Astrocyte of the spinal cord (primary cell): ENCODE measurements around the gene TIMM17B.

Experiments used
- DNase-seq: peaks from one replicate; pipeline ENCODE4 v3.0.0; 2011; ENCODE audit warnings: low read depth, low spot score
- H3K4me3 ChIP-seq: 2 replicates; pipeline ENCODE4 v1.5.1; 2011; ENCODE audit warnings: low read depth, mild to moderate bottlenecking, low read length, moderate library complexity
- in situ Hi-C: cut with HindIII; loops from 2 replicates; pipeline ENCODE4 v1.10.0; 2017; ENCODE audit warnings: low sequenced_read_pairs
- TF ChIP-seq, protein P1 (sequence below): IDR thresholded peaks from 2 replicates; pipeline ENCODE4 v1.5.1; 2012; ENCODE audit warnings: low read depth, mild to moderate bottlenecking, low read length, inconsistent platforms

The TIMM17B gene

DNA sequence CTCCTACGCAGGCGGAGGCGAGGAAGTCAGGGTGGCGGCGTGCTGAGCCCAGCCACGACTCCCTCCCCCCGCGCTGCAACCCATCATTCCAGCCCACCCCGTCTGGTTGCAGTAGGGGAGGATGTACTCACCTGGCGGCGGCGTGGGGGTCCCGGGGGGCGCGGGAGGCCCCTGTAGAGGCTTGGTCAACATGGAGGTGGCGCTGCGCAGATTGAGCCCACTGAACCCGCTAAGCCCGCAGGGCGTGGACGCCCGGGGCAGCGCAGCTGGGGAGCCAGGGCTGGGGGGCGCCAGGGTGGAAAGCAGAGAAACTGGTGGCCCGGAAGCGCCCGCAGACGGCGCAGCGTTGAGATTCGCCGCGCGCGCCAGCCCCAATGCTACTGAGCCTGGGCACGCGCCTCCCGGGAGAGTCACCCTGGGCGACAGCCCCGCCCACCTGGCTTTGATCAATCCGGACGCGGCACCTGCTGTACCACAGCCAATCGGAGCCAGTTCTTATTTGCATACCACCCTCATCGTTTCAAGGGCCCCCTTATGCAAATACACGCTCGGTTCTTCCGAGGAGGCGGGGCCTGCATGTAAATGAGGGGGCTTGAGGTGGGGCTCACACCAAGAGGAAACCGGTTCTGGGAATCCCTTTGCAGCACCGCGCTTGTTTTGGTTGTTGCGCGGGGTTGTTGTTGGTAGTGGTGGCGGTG, 21.2 kb upstream of the TIMM17B start, which contains the start of gene PIM2:
TSS of gene PIM2 (minus strand) at position 382 of the 698 bp plus-strand sequence. CDS start at position 192, 190 bp downstream.
- H3K4me3 ChIP-seq = peak within 1 kb of the TSS; percentile 57
- peak; percentile 87 for DNase-seq
- TF ChIP-seq, protein P1, sequence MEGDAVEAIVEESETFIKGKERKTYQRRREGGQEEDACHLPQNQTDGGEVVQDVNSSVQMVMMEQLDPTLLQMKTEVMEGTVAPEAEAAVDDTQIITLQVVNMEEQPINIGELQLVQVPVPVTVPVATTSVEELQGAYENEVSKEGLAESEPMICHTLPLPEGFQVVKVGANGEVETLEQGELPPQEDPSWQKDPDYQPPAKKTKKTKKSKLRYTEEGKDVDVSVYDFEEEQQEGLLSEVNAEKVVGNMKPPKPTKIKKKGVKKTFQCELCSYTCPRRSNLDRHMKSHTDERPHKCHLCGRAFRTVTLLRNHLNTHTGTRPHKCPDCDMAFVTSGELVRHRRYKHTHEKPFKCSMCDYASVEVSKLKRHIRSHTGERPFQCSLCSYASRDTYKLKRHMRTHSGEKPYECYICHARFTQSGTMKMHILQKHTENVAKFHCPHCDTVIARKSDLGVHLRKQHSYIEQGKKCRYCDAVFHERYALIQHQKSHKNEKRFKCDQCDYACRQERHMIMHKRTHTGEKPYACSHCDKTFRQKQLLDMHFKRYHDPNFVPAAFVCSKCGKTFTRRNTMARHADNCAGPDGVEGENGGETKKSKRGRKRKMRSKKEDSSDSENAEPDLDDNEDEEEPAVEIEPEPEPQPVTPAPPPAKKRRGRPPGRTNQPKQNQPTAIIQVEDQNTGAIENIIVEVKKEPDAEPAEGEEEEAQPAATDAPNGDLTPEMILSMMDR = peak; percentile 3
- in situ Hi-C loops = no loop called here

DNA sequence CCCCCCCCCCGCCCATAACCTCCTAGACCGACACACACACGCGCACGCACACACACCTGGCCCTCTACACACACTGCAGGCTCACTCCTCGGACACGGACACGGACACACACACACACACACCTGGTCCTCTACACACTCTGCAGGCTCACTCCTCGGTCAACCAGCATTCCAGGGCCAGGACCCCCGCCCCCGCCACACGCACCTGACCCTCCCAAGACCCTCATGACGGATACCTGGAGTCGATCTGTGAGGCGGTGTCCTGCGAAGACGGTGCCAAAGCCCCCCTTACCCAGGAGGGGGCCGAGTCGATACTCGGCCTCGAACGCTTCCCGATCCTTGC, 20.7 kb upstream of the TIMM17B start:
- DNase-seq = no peak
- TF ChIP-seq, protein P1 = no peak
- in situ Hi-C loops = no loop called here

DNA sequence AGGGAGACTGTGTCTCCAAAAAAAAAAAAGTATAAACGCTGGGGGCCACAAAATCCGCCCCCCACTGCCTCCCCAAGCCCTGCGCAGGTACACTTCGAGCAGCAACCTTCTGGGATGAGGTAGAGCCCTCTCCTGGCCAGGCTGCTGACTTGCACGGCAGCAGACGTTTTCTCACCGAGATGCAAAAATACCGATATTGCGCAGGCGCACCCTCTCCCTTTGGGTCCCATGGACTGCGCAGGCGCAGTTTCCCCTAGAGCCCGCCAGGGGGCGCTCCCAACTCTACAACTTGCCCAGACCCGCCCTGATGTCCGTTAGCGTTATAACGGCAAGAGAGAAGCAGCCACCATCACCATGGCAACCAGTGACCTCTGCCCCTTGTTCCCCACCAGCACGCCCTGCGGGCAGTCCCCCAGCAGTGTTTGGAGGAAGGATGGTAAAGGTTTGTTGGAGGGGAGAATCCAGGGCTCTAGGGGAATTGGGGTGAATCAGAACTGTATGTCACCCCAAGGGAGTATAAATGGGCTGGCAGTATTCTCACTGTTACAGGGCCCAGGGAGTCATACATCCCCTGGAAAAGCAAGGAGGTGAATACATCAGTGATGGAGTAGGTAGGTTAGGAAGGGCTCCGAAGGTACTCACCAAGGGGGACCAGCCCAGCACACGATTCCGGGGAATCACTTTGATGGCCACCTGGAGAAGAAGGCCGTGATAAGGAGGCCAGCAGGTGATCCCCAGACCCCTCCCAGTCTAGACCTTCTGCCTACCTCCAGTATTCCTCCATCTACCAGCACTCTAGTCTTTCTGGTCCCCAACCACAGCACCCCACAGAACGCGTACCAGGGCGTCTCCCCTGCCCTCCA, 19.8 kb upstream of the TIMM17B start:
- H3K4me3 ChIP-seq = peak overlapping the region; percentile 57
- DNase-seq = peak; percentile 90
- in situ Hi-C loops = no loop called here
- TF ChIP-seq, protein P1 = peak; percentile 85

More for the DNA sequence above, 20.7 kb upstream of the TIMM17B start:
- H3K4me3 ChIP-seq = peak overlapping the region; percentile 57

DNA sequence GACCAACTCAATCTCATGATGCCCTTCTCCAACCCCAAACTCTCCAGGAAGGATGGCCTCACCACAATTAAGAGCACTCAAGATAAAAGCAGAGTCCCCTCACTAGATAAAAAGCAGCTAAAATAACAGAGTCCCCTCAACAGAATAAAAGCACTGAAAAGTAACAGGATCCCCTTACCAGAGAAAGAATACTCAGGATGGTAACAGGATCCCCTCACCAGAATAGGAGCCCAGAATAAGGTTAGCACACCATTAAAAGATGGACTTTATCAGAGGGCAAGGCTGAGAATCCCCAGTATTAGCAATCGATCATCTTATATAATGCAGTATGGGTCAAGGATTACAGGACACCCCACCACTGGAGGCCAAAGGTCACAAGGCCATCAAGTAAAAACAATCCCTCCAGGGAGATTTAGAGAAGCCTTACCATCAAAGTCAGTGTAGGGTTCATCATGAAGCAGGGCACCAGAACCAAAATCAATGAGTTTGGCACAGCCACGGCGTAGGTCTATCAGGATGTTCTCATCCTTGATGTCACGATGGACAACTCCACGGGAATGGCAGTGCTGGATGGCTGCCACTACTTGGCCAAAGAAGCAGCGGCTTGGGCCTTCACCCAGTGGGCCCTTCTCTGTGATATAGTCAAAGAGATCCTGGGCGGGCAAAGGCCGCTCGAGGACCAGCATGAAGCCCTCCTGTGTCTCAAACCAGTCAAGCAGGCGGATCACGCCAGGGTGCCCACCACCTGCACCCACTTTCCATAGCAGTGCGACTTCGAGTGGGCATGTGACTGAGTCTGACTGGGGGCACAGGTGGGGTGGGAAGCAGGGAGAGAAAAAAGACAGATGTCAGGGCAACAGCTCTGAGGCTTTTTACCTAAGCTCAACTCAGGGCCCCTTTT, 17.3 kb upstream of the TIMM17B start:
- H3K4me3 ChIP-seq = no peak overlapping the region
- in situ Hi-C loops = no loop called here
- DNase-seq = no peak
- TF ChIP-seq, protein P1 = no peak

DNA sequence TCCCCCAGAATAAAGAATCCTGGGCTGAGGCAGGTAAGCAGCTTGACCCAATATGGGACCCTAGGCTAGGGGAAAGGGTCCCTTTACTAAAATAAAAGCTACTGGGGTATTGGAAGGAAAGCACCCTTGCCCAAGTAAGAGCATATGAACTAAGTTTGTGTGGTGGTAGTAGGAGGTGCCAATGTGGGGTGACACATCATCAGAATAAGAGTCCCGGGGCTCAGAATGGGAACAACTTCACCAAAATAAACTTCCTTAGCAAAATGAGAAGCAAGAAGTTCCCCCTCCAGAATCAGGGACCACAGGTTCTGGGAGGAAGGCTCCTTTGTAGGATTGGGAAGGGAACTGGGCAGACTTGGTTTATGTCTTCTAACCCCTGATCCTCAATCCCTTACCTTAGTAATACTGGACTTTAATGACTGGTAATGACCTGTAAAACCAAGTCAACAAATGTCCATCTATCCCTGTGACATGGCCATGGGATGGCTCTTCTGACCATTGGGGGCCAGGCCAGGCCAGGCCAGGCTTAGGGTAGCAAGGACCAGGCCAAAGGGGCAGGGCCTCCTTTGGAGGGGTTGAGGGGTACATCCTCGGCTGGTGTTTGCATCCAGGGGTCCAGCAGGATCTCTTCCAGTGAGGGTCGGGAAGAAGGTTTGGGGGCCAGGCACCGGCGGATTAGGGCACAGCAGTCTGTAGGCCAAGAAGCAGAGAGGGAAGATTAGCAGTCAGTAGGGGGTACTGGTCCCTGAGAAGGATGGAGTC, 16.2 kb upstream of the TIMM17B start:
- H3K4me3 ChIP-seq = no peak overlapping the region
- TF ChIP-seq, protein P1 = no peak
- in situ Hi-C loops = no loop called here
- no peak for DNase-seq
